Measurements from ENCODE around the gene PRR30.

PRR30 gene

GRCh38 chr2:27136751-27137150 lies 2.5 kb downstream of the PRR30 start:
- TF ChIP-seq TEAD4 (IDR thresholded peaks at IDR 0.05): no peak
- no peak for TF ChIP-seq TAF1 (IDR thresholded peaks at IDR 0.05; ENCODE audit: low read depth)
- no peak for TF ChIP-seq YY1 (IDR thresholded peaks at IDR 0.05; ENCODE audit: low read depth)
- TF ChIP-seq ZBTB7A (IDR thresholded peaks at IDR 0.05; ENCODE audit: low read depth): no peak
- TF ChIP-seq MAX (IDR thresholded peaks at IDR 0.05): no peak
- no peak for TF ChIP-seq USF1 (IDR thresholded peaks at IDR 0.05)
- no peak for TF ChIP-seq NFIC (IDR thresholded peaks at IDR 0.05)
- TF ChIP-seq CREB1 (IDR thresholded peaks at IDR 0.05; ENCODE audit: low read depth): no peak
- no peak for TF ChIP-seq FOXM1 (IDR thresholded peaks at IDR 0.05; ENCODE audit: borderline replicate concordance, low read depth)
- TF ChIP-seq EP300 (IDR thresholded peaks at IDR 0.05; ENCODE audit: borderline replicate concordance): no peak
- no peak for TF ChIP-seq RAD21 (IDR thresholded peaks at IDR 0.05; ENCODE audit: low read depth)

- no peak for TF ChIP-seq CEBPB (IDR thresholded peaks at IDR 0.05)
- TF ChIP-seq FOXM1 (IDR thresholded peaks at IDR 0.05; ENCODE audit: borderline replicate concordance, low read depth): no peak
- TF ChIP-seq CREB1 (IDR thresholded peaks at IDR 0.05; ENCODE audit: low read depth): no peak
Measured at GRCh38 chr2:27135478-27135955, 3.7 kb downstream of the PRR30 start.

GRCh38 chr2:27134781-27135477 lies 4.3 kb downstream of the PRR30 start:
- TF ChIP-seq FOXM1 (IDR thresholded peaks at IDR 0.05; ENCODE audit: borderline replicate concordance, low read depth): no peak
- TF ChIP-seq MAX (IDR thresholded peaks at IDR 0.05): no peak
- no peak for TF ChIP-seq TCF12 (IDR thresholded peaks at IDR 0.05; ENCODE audit: low read depth)
- peak; percentile 64 for TF ChIP-seq EGR1 (IDR thresholded peaks at IDR 0.05)
- TF ChIP-seq YY1 (IDR thresholded peaks at IDR 0.05; ENCODE audit: low read depth): peak; percentile 97; the same call in 1 of the 2 replicates
- no peak for TF ChIP-seq TEAD4 (IDR thresholded peaks at IDR 0.05)
- no peak for TF ChIP-seq RAD21 (IDR thresholded peaks at IDR 0.05; ENCODE audit: low read depth)

- TF ChIP-seq CREB1 (IDR thresholded peaks at IDR 0.05; ENCODE audit: low read depth): peak; percentile 51; the same call in 1 of the 2 replicates
- no peak for TF ChIP-seq EGR1 (IDR thresholded peaks at IDR 0.05)
- TF ChIP-seq REST (IDR thresholded peaks at IDR 0.05; ENCODE audit: low read depth): no peak
- TF ChIP-seq NFIC (IDR thresholded peaks at IDR 0.05): no peak
- TF ChIP-seq EP300 (IDR thresholded peaks at IDR 0.05; ENCODE audit: borderline replicate concordance): no peak
- peak; percentile 68; the same call in 1 of the 2 replicates for TF ChIP-seq ZBTB7A (IDR thresholded peaks at IDR 0.05; ENCODE audit: low read depth)
- no peak for TF ChIP-seq TEAD4 (IDR thresholded peaks at IDR 0.05)
- TF ChIP-seq FOXM1 (IDR thresholded peaks at IDR 0.05; ENCODE audit: borderline replicate concordance, low read depth): no peak
- TF ChIP-seq TAF1 (IDR thresholded peaks at IDR 0.05; ENCODE audit: low read depth): peak; percentile 81
Measured at GRCh38 chr2:27133905-27134780, 5.1 kb downstream of the PRR30 start, which contains the start of gene PREB. Gene PREB (minus strand): TSS chr2:27134636. CDS start chr2:27134421, 215 bp downstream.

GRCh38 chr2:27133195-27133875 lies 5.9 kb downstream of the PRR30 start:
- TF ChIP-seq TAF1 (IDR thresholded peaks at IDR 0.05; ENCODE audit: low read depth) (peak; percentile 15; the same call in 1 of the 2 replicates), USF1 (IDR thresholded peaks at IDR 0.05) (no peak)

GRCh38 chr2:27131429-27131828 lies 7.8 kb downstream of the PRR30 start:
- TF ChIP-seq TCF12 (IDR thresholded peaks at IDR 0.05; ENCODE audit: low read depth): no peak
- TF ChIP-seq CREB1 (IDR thresholded peaks at IDR 0.05; ENCODE audit: low read depth): no peak
- no peak for TF ChIP-seq FOXM1 (IDR thresholded peaks at IDR 0.05; ENCODE audit: borderline replicate concordance, low read depth)
- TF ChIP-seq USF1 (IDR thresholded peaks at IDR 0.05): no peak
- no peak for TF ChIP-seq YY1 (IDR thresholded peaks at IDR 0.05; ENCODE audit: low read depth)
- TF ChIP-seq CEBPB (IDR thresholded peaks at IDR 0.05): no peak
- TF ChIP-seq ZBTB7A (IDR thresholded peaks at IDR 0.05; ENCODE audit: low read depth): no peak
- TF ChIP-seq TAF1 (IDR thresholded peaks at IDR 0.05; ENCODE audit: low read depth): no peak
- TF ChIP-seq RAD21 (IDR thresholded peaks at IDR 0.05; ENCODE audit: low read depth): no peak
- no peak for TF ChIP-seq EP300 (IDR thresholded peaks at IDR 0.05; ENCODE audit: borderline replicate concordance)
